Central memory CD4-positive, alpha-beta T cell (primary cell): Measurements from ENCODE around the gene INF2.
"Not testable (repeated sequence)": the region's sequence is repeated elsewhere in the genome, so short reads cannot be mapped to it uniquely, and the experiment has no call there.

Experiments used
- DNase-seq: peaks from one replicate; pipeline ENCODE4 v3.0.0; 2022

INF2 gene

DNA sequence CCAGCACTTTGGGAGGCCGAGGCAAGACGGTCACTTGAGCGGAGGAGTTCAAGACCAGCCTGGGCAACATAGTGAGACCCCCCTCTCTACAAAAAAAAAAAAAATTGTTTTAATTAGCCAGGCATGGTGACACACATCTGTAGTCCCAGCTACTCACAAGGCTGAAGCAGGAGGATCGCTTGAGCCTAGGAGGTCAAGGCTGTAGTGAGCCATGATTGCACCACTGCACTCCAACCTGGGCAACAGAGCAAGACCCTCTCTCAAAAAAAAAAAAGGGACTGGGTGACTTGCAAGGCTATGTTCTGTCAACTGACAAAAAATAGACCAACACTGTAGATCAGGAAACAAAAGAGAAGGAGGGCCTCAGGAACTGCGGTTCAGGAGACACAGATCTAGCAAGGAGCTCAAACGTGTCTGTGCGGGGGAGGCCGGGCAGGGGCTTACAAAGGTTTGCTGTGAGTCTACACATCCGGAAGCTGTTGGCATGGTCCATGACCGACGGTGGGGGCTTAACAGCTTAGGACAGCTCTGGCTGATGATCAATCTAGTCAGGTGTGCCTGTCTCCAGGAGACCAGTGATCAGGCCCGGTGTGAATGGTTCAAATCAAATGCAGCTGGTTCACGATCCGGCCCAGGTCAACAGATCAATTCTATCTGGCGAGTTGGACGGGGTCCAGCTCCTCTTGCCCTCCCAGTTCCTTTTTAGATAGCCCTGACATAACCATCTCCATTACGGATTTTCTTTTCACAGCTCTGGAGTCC is 31.7 kb upstream of the INF2 start:
- DNase-seq, result no peak

DNA sequence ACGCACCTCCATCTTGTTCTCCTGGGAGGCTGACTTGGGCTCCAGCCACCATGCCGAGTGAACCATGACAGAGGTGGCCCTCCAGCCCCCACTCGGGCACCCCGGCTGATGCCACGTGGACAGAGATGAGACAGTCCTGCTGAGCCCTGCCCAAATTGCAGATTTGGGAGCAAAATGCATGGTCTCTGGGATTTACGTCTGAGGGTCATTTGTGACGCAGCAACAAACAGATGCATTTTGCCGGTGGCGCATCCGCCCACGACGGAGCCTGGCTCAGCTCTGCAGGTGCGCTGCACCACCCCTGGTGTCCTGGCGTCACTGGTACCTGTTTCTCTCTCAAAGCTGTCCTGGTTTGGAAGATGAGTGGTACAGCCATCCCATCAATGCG is 31.1 kb upstream of the INF2 start:
- no peak for DNase-seq

DNA sequence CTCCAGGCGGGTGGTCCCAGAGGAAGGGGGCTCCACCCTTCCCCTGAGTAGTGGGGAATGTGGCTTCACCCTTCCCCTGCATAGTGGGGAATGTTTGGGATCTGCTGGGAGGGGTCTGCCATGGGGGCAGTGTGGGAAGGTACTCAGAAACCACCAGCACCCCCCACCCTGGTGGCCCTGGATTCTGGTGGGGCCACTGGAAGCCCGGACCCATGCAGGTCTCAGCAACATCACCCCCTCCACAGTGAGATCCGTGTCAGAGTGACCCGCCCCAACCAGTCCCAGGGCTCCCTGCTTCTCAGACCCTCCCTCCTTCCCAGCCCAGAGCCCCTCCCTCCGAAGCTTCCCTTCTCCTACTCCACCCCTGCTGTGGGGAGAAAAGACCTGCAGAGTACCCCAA is 30.3 kb upstream of the INF2 start:
- DNase-seq, result no peak

DNA sequence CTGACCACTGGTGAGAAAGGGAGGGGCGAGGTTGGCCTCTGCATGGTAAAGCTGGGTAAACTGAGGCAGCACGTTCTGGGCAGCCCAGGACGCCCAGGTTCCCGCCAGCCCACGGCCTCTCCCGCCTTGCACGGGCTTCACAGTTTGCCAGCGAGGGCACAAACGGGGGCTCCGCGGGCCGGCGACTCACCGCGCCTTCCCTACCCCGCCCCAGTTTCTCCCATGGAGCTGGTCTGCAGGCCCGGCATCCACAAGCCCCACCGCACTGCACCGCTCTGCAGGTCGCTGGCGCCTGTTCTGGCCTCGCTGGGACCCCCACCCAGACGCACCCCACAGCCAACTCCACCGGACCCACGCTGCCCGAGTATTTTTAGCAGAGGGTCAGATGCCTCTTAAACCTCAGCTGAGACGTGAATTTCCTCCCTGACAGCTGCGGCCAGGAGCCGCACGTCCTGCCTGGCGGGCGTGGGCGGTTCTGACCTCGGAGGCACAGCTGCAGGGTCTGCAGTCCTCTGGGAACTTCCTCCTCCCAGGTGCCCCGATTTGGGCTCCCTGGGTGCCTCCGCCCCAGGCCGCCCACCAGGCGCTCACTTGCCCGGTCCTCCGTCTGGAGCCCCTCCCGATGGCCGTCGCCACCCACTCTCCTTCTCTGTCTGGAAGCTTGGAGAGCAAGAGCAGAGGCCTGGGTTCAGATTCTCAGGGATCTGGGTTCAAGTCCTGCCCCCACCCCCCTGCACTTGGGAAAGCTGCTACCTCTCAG is 29.5 kb upstream of the INF2 start:
- DNase-seq, result no peak

DNA sequence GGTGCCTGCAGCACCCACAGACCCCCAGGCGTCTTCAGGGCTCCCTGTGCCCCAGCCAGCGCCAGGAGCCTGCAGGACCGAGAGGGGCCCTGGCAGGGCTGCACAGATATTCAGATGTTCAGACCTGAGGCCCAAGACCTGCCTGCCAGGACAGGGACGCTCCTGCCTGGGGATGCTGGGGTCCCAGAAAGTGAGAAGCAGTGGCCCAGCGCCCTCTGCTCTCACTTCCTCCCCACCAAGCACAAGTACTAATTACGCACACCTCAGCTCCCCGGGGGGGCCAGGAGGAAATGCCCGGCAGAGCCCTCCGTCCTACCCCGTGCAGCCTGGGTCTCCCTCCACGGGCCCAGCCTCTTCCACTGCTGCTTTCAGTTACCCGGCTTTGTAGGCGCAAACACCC is 28.8 kb upstream of the INF2 start:
- no peak for DNase-seq

DNA sequence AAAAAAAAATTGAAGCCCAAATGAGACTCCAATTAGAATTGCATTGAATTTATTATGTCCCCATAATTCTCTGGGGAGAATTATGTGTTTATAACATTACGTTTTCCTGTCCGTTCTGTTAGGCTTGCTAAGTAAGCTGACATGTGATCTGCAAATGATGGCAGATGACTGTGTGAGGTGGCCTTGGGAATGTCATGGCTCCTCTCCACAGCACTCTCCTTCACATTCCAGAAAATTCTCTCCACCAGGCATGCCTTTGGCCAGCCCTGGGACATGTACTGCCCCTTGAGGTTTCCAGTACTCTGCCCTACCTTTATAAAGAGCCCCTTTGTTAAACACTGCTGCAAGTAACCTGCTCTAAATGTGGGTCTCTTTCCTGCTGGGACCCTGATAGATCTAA is 28.3 kb upstream of the INF2 start:
- DNase-seq, result no peak

DNA sequence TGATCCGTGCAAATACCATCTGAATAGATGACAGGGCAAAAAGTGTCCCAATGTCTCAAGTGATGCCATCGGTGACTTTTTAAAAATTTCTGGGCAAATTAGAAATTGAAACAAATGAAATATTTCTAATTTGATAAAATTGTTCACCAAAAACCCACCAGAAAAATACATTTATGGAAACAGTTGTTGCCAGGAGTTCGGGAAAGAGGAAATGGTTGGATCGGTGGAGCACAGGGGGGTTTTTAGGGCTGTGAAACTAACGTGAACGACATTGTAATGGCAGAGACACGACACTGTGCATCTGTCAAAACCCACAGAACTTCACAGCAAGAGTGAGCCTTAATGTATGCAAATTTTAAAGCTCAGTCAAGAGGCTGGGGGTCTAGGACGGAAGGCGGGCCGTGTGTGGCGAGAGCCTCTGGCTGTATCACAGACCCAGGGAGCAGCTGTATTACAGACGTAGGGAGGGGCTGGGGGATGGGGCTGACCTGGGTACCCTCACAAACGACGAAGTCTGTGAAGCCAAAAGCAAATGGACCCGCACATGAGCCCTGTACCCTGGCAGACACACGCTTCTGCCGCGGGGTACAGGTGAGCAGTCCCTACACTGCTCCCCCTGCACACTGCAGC is 27.8 kb upstream of the INF2 start:
- not testable (repeated sequence) for DNase-seq

DNA sequence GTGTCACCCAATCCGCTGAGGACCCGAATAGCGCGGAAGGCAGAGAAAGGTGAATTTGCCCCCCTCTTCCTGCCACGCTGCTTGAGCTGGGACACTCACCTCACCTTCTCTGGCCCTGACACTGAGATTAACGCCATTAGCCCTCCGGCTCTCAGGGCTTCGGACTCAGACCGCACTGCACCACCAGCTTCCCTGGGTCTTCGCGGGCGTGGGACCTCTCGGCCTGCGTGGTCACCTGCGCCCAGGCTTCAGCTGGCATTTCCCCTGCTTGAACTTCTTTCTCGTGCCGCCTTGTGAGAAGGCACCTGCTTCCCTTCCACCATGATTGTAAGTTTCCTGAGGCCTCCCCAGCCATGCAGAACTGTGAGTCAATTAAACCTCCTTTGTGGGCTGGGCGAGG is 26.9 kb upstream of the INF2 start:
- not testable (repeated sequence) for DNase-seq

DNA sequence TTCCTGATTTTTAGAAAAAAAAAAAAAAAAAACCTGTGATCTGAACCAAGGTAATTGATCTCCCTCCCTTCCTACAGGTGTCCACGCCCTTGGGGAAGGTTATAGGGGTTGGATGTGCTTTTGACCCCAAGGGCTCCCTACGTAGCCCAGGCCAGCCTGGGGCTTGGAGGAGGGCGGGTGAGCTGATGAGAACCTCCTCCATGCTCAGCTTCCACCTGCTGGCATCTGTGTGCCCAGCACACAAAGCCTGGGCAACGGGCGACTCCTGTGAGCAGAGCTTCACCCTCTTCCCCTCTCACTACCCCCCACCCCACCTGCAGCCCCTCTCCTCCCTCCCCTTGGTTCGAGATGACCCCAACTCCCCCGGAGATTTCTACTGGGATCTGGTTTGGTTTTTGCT is 25.3 kb upstream of the INF2 start:
- no peak for DNase-seq

DNA sequence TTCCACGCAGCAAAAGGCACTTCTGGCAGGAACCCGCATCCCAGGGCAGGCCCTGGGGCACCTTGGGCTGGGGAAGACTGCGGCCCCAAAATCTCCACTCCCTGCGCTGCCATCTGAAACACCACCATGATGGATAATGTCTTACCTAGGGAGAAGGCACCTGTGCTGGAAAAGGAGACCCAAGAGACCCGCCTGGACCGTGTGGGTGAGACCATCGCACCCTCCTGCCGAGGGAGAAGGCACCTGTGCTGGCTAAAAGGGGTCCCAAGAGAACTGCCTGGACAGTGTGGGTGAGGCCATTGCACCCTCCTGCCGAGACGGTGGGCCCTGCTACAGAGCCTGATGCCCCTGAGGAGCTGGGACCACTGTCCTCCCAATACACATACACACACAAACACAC is 24.8 kb upstream of the INF2 start:
- no peak for DNase-seq

DNA sequence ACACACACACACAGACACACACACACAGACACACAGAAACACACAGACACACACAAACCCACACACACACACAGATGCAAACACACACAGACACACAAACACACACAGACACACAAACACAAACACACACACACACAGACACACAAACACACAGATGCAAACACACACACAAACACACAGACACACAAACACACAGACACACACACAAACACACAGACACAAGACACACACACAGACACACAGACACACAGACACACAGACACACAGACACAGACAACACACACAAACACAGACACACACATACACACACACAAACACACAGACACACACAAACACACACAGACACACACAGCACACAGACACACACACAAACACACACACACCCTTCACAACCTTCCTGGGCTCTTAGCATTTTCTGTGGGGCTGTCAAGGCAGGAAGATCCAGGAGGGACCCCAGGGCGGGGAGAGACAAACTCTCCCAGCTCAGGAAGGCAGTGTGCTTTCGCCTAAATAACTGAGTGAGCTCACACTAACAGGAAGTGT is 24.2 kb upstream of the INF2 start:
- DNase-seq, result no peak

DNA sequence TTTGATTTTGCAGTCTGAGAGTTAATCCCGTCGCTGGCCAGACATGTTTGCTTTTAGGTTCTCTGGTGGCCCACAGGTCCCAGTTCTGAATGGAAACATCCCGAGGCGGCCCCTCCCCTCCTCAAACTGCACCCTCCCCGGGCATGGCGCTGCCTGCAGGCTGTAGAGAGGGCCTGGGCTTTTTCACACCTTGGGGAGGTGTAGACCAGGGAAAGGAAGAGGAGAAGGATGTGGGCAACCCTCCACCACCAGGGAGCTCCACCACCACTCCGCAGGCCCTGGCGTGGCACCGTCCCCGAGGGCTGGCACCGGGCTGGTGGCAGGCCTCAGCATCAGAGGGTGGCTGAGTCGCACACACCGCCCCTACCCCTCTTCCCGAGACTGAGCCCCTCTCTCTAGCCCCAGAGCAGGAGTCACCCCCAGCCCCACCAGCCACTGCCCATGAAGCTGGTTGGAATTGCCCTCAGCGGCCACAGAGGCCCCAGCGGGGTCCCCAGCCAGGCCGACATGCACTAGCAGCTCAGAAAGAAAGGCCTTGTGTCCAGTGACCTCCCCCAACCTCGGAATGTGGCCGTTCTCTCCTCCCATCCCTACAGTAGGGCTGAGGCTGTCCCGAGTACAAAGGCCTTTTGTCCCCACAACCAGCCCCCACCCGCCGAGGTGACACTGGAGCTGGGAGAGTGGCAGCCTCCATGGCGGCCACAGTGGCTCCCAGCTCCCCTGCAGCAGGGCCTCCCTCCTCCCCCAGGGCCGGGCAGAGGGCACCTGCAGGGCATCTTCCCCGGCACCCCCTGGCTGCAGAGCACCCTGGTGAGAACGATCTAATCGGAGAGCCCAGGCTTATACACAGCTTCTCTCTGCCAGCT is 23.5 kb upstream of the INF2 start:
- DNase-seq, result peak; percentile 51

DNA sequence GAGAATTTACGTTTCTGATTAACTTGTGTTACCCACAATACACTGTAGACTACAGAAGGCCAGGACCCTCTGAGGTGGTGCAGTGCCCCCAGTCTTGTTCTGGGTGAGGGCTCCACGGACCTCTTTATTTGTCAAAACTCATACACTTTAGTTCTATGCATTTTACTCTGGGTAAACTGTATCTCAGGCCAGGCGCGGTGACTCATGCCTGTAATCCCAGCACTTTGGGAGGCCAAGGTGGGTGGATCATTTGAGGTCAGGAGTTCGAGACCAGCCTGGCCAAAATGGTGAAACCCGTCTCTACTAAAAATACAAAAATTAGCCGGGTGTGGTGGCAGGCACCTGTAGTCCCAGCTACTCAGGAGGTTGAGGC is 22.9 kb upstream of the INF2 start:
- not testable (repeated sequence) for DNase-seq

DNA sequence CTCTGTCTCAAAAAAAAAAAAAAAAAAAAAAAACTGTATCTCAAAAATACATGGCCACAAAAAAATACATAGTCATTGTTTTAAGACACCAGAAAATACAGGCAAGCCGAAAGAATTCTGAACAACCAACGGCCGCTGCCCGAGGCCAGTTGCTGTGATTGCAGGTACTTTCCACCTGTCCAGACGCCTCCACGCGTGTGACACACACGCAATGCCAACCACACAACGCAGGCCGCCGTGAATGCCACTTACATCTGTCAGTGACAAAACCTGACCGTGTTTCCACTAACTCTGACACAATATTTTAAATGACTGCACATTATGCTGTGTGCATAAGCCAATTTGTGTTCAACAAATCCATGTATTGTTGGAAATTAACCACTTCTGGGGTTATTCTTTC is 22.4 kb upstream of the INF2 start:
- no peak for DNase-seq

DNA sequence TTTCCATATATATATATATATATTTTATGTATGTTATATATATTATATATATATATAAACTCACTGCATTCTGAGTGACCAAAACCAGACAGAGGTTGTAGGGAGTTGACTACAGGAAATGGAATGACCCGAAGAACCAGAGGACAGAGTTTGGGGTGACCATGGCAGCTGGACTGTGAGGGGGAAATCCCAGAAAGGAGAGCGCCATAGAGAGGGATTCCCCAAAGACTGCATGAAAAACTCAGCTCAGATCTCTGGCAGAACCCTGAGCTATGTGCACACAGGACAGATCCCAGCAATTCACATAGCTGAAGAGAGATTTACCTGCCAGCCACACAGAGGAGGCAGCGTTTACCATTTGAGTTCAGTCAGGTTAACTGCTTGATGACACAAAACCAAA is 19.7 kb upstream of the INF2 start:
- no peak for DNase-seq

DNA sequence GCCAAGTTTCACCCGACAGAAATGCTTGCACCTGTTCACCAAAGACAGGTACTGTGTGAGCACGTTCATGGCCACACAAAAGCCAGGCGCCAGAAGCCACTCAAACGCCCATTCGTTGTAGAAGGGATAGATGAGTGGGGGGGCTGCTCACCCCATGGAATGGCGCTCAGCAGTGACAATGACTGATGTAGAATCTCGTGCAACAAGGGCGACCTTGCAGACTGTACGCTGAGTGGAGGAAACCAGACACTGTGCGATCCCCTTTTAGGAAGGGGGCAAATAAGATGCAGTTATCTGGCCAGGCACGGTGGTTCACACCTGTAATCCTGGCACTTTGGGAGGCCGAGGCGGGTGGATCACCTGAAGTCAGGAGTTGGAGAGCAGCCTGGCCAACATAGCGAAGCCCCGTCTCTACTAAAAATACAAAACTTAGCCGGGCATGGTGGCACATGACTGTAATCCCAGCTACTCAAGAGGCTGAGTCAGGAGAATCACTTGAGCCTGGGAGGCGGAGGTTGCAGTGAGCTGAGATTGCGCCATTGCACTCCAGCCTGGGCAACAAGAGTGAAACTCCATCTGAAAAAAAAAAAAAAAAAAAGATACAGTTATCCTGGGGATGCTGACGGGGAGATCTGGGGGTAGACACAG is 18.0 kb upstream of the INF2 start:
- not testable (repeated sequence) for DNase-seq

DNA sequence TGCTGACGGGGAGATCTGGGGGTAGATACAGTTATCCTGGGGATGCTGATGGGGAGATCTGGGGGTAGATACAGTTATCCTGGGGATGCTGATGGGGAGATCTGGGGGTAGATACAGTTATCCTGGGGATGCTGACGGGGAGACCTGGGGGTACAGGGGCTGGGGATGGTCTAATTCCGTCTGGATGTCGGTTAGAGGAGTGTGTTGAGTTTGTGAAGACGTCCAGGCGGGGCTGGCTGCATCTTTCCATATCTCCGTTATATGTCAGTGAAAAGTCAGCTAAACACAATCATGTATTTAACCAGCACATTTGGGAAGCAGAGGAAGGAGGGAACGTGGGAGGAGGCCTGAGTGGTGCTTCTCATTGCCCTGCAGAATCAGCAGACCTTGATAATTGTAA is 17.3 kb upstream of the INF2 start:
- DNase-seq, result not testable (repeated sequence)

DNA sequence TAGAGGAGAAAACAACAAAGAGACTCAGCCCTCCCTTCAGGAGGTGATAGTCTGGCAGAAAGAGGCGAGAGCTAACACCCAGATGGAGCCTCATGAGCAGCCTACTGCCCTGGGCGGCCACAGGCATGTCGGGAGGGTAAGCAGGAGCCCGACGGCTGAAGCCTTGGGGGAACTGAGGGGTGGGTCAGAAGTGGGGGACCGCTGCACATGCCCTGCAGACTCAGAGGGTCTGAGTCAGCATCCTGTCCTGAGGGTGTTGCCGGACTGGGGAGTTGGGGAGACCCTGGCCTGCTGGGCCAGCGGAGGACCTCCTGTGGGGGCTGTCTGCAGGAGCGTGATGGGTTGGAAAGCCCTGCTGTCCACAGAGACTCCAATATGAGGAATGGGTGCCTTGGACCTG is 15.9 kb upstream of the INF2 start:
- DNase-seq, result no peak

DNA sequence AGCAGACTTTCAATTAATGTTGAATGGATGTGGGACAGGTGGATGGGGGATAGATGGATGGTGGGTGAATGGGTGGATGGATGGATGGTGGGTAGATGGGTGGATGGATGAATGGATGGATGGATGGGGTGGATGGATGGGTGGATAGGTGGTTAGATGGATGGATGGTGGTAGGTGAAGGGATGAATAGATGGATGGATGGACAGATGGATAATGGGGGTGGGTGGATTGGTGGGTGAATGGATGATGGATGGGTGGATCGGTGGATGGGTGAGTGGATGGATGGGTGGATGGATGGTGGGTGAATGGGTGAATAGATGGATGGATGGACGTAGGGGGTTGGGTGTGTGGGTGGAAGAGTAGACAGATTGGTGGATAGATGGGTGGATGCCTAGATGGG is 14.0 kb upstream of the INF2 start:
- no peak for DNase-seq

DNA sequence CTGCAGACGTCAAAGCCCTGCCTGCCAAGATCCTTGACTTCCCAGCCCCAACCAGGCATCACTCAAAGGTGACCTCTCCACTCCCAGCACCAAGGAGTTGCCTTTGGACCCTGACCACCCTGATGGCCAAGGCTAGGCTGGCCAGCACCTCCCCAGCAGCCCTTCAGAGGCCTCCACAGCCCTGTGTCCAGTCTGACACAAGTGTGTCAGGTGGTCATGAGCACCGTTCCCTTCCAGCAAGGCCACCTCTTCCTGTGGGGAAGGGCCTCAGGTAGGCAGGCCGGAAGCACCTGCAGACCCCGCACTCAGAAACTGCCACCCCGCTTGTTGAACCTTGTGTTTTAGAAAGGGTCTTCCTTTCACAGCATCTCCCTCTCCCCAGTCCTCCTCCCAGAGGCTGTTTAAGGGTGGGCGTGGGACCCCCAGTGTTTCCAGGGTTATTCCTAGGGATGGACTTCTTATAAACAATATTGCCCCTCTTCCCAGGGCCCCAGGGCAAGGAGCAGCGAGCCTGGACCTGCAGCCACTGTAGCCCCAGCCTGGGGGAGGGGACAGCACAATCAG is 13.2 kb upstream of the INF2 start:
- no peak for DNase-seq

DNA sequence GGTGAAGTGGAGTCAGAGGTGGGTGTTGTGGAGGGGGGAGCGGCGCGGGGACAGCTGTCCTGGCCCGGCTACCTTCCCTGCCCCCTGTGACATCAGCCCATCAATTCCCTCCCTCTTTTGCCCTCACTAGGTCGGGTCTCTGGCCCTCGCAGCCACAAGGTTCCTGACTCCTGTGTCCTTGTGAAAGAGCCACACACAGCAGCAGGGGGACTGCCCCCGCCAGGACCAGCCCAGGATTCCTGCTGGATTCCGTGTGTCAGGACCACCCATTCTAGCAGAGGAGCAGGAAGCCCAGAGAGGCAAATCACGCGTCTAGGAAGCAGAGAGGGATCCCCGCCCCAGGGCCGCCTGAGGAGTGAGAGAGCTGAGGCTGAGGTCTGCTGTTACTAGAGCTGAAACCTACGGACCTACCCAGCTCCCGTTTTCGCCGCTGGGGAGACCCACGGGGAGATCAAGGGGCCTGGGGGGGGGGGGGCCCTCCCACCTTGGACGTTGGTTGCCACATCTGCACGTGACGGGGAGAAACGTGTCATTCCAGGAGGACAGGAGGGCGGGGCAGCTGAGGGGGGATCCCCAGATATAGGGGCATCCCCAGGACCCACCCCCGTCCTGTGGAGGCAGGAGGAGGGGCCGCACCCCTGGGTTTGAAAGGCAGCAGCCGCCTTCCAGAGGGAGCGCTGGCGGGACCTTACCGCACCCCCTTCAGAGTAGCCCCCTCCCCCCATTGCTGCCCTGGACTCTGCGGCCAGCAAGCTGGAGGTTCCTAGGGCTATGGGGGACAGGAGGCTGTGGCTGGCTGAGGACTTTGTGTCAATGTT is 12.5 kb upstream of the INF2 start:
- no peak for DNase-seq
